ENCODE results near the gene PTPRE. TPM values are rescaled to one million over a fixed set of nuclear protein-coding genes. Genes with fewer than 3 reads are reported as not detected.
"Not testable (repeated sequence)": the region's sequence is repeated elsewhere in the genome, so short reads cannot be mapped to it uniquely, and the experiment has no call there.

PTPRE gene
- total RNA-seq, 1 experiment from 2014 or later = 0.70 TPM

GRCh38 chr10:127989481-127990012, 82.6 kb downstream of the PTPRE start:
- Histone ChIP-seq H2BK120ac (ENCODE audit: low read depth, low read length, poor library complexity, severe bottlenecking) (no peak overlapping the region), H3K27me3 (ENCODE audit: insufficient read depth, low read length) (no peaks in the 10 kb centered on the region), H4K91ac (ENCODE audit: insufficient read length, low read depth, low read length) (no peak overlapping the region), H3K18ac (ENCODE audit: insufficient read length, low read depth, low read length) (no peak overlapping the region), H3K9ac (ENCODE audit: extremely low read depth, insufficient read length, low read length) (no peak overlapping the region), H3T11ph (ENCODE audit: low read length) (no peak overlapping the region), H3K4me2 (ENCODE audit: insufficient read depth, insufficient read length, low read length) (no peak overlapping the region), H4K20me1 (ENCODE audit: control insufficient read depth, insufficient read depth, insufficient read length) (no peaks in the 10 kb centered on the region), H2BK12ac (ENCODE audit: insufficient read length, low read depth, low read length) (no peak overlapping the region), H3K23ac (ENCODE audit: insufficient read length, low read depth, low read length) (no peak overlapping the region), H2BK20ac (ENCODE audit: low read depth, low read length, poor library complexity, severe bottlenecking) (no peak overlapping the region), H3K4me1 (ENCODE audit: insufficient read depth, low read length) (no peaks in the 10 kb centered on the region), H3K14ac (ENCODE audit: insufficient read depth, low read length) (no peak overlapping the region), H3K79me1 (ENCODE audit: insufficient read depth, low read depth, low read length, poor library complexity, severe bottlenecking) (no peaks in the 10 kb centered on the region), H2BK15ac (ENCODE audit: low read depth, low read length) (no peak overlapping the region), H3K9me3 (ENCODE audit: control insufficient read depth, low read depth, low read length) (no peaks in the 10 kb centered on the region), H4K8ac (replicated peaks; ENCODE audit: insufficient read length, low read depth, low read length) (no peak overlapping the region), H3K79me2 (ENCODE audit: insufficient read depth, low read length) (no peaks in the 10 kb centered on the region), H2BK5ac (ENCODE audit: insufficient read length, low read length) (no peak overlapping the region), H3K56ac (ENCODE audit: insufficient read length, low read depth, low read length) (no peak overlapping the region), H2AK5ac (ENCODE audit: insufficient read length, low read length) (no peak overlapping the region), H3K27ac (ENCODE audit: insufficient read length, low read depth, low read length) (no peak overlapping the region), H3K23me2 (ENCODE audit: insufficient read length, low read depth, low read length, poor library complexity, severe bottlenecking) (no peaks in the 10 kb centered on the region), H2AFZ (ENCODE audit: low read length) (no peak overlapping the region), H4K5ac (ENCODE audit: insufficient read length, low read depth, low read length) (no peak overlapping the region), H3K4ac (ENCODE audit: low read depth, low read length) (no peak overlapping the region)
- Mint-ChIP-seq H3K4me1 (peaks cover 0 to 7% of the 10 kb centered on the region in 2 experiments; a peak in 1 of 4 replicates), H3K27ac (no peak overlapping the region), H3K9me3 (no peaks in the 10 kb centered on the region), H3K36me3 (ENCODE audit: insufficient read depth in 1 of 3, low read depth in 3 of 3) (no peaks in the 10 kb centered on the region), H3K27me3 (ENCODE audit: low read depth) (peaks cover 1% of the 10 kb centered on the region; the same call in 1 of the 2 replicates), H3K4me3 (no peak overlapping the region)
- no peak for DNase-seq
- no CpG with 5 or more reads among the region's 8 CpGs for WGBS (ENCODE audit: extremely low coverage, insufficient read length, low lambda C conversion rate)
- no peak for TF ChIP-seq CTCF (conservative IDR thresholded peaks at IDR 0.05)

- H3K27me3 ChIP-seq (ENCODE audit: insufficient read depth, low read length); H2BK15ac ChIP-seq (ENCODE audit: low read depth, low read length); H3K14ac ChIP-seq (ENCODE audit: insufficient read depth, low read length); H2BK120ac ChIP-seq (ENCODE audit: low read depth, low read length, poor library complexity, severe bottlenecking); H4K5ac ChIP-seq (ENCODE audit: insufficient read length, low read depth, low read length); H3K4me1 ChIP-seq (ENCODE audit: insufficient read depth, low read length); H3K4me1 Mint-ChIP-seq; H3K4me3 Mint-ChIP-seq; H4K20me1 ChIP-seq (ENCODE audit: control insufficient read depth, insufficient read depth, insufficient read length); H3K23ac ChIP-seq (ENCODE audit: insufficient read length, low read depth, low read length); H2BK12ac ChIP-seq (ENCODE audit: insufficient read length, low read depth, low read length); H3K9me3 Mint-ChIP-seq; H3K23me2 ChIP-seq (ENCODE audit: insufficient read length, low read depth, low read length, poor library complexity, severe bottlenecking); H4K91ac ChIP-seq (ENCODE audit: insufficient read length, low read depth, low read length); H3K4me2 ChIP-seq (ENCODE audit: insufficient read depth, insufficient read length, low read length); H3K4ac ChIP-seq (ENCODE audit: low read depth, low read length); H3K56ac ChIP-seq (ENCODE audit: insufficient read length, low read depth, low read length); H2AFZ ChIP-seq (ENCODE audit: low read length); H3K27ac ChIP-seq (ENCODE audit: insufficient read length, low read depth, low read length); H2AK5ac ChIP-seq (ENCODE audit: insufficient read length, low read length); H3K79me1 ChIP-seq (ENCODE audit: insufficient read depth, low read depth, low read length, poor library complexity, severe bottlenecking); H2BK5ac ChIP-seq (ENCODE audit: insufficient read length, low read length); H3K18ac ChIP-seq (ENCODE audit: insufficient read length, low read depth, low read length); DNase-seq; H2BK20ac ChIP-seq (ENCODE audit: low read depth, low read length, poor library complexity, severe bottlenecking); H3K79me2 ChIP-seq (ENCODE audit: insufficient read depth, low read length); H4K8ac ChIP-seq (replicated peaks; ENCODE audit: insufficient read length, low read depth, low read length); H3K27me3 Mint-ChIP-seq (ENCODE audit: low read depth); H3K9ac ChIP-seq (ENCODE audit: extremely low read depth, insufficient read length, low read length); H3K9me3 ChIP-seq (ENCODE audit: control insufficient read depth, low read depth, low read length); H3K36me3 Mint-ChIP-seq (ENCODE audit: insufficient read depth in 1 of 3, low read depth in 3 of 3); H3T11ph ChIP-seq (ENCODE audit: low read length); H3K27ac Mint-ChIP-seq: not testable (repeated sequence)
- WGBS (ENCODE audit: extremely low coverage, insufficient read length, low lambda C conversion rate) = no CpG with 5 or more reads among the region's 9 CpGs
Measured at GRCh38 chr10:127990132-127990788, 83.4 kb downstream of the PTPRE start.

Data from H9 (cell line).